HG03196 (cell line): ENCODE data around the gene ZMYND12.

ENCODE experiments used
- ATAC-seq: cut with Tn5 transposase; IDR thresholded peaks from one replicate; pipeline ENCODE4 v1.9.1; 2021; ENCODE audit not compliant: unreplicated experiment

ZMYND12 gene

GRCh38 chr1:42442662-42443061 is 13.2 kb downstream of the ZMYND12 start:
- no peak for ATAC-seq

GRCh38 chr1:42439940-42440339 is 15.9 kb downstream of the ZMYND12 start:
- no peak for ATAC-seq

- ATAC-seq: no peak
Observed at GRCh38 chr1:42434340-42434739, 21.5 kb downstream of the ZMYND12 start.

- ATAC-seq: no peak
Observed at GRCh38 chr1:42433369-42433768, 22.5 kb downstream of the ZMYND12 start.

GRCh38 chr1:42432714-42433113 is 23.1 kb downstream of the ZMYND12 start:
- no peak for ATAC-seq

- ATAC-seq: no peak
Observed at GRCh38 chr1:42431514-42431913, 24.3 kb downstream of the ZMYND12 start.

GRCh38 chr1:42430286-42431135 is 25.3 kb downstream of the ZMYND12 start:
- no peak for ATAC-seq

GRCh38 chr1:42429603-42430002 is 26.2 kb downstream of the ZMYND12 start:
- ATAC-seq: no peak

- no peak for ATAC-seq
Observed at GRCh38 chr1:42427240-42427639, 28.6 kb downstream of the ZMYND12 start.

- ATAC-seq: no peak
Observed at GRCh38 chr1:42424201-42424600, 31.6 kb downstream of the ZMYND12 start.

GRCh38 chr1:42423681-42424080 is 32.1 kb downstream of the ZMYND12 start:
- no peak for ATAC-seq

- ATAC-seq: no peak
Observed at GRCh38 chr1:42422737-42423136, 33.1 kb downstream of the ZMYND12 start.

- ATAC-seq: no peak
Observed at GRCh38 chr1:42420911-42421585, 34.8 kb downstream of the ZMYND12 start.

GRCh38 chr1:42420121-42420520 is 35.7 kb downstream of the ZMYND12 start:
- ATAC-seq: no peak

- no peak for ATAC-seq
Observed at GRCh38 chr1:42419126-42419821, 36.5 kb downstream of the ZMYND12 start.

- no peak for ATAC-seq
Observed at GRCh38 chr1:42418516-42418915, 37.3 kb downstream of the ZMYND12 start.

GRCh38 chr1:42417166-42417565 is 38.7 kb downstream of the ZMYND12 start:
- no peak for ATAC-seq

- ATAC-seq: no peak
Observed at GRCh38 chr1:42414551-42415496, 41.0 kb downstream of the ZMYND12 start.

- ATAC-seq: no peak
Observed at GRCh38 chr1:42403880-42404400, 51.9 kb downstream of the ZMYND12 start.

- ATAC-seq: no peak
Observed at GRCh38 chr1:42399315-42400100, 56.3 kb downstream of the ZMYND12 start.
